NCI-H2171 (cell line): Measurements from ENCODE around the gene PPARA.
"Not testable (repeated sequence)": the region's sequence is repeated elsewhere in the genome, so short reads cannot be mapped to it uniquely, and the experiment has no call there.

Experiments used
- DNase-seq: peaks from one replicate; lab custom pipeline; 2025; lab: John Stamatoyannopoulos, UW

The PPARA gene

DNA sequence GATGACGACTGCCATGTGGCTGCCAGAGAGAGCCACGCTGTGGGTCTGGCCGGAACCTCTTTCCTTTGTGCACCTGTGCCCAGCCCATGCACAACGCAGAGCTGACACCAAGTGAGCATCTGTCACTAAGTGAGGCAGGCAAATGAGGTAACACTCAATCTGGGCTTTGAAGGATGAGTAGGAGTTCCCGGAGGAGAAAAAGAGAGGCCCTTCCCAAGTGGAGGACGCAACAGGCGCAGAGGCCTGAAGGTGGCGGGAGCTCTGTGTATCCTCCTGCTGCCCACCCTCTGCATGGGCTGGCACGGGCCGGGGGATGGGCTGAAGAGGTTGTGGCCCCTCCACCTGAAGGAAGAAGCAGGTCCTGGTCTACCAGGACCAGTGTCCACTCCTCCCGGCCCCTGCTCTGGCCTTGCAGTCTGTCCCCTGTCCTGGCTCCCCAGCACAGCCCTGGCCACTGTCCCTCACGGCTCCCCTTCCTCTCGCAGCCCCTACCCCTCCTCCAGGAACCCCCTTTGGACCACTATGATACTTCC, 23.4 kb upstream of the PPARA start:
- DNase-seq, result no peak

DNA sequence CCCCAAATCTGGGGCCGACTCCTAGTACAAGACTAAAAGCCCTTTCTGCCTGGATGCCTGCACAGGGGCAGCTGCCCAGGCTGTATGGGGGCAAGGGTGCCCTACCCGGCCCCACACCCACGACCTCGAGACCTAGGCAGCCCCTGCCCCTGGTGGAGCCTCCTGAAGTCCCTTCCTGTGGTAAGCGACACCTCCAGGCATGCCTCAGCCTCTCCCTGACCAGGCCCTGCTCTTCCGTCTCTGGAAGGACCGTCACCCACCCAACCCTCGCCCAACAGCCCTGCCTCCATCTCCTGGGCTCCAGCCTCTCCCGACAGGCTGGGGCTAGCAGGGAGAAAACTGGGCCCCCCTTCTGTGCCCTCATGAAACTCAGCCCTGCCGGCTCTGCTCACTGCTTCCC, 22.8 kb upstream of the PPARA start:
- no peak for DNase-seq

DNA sequence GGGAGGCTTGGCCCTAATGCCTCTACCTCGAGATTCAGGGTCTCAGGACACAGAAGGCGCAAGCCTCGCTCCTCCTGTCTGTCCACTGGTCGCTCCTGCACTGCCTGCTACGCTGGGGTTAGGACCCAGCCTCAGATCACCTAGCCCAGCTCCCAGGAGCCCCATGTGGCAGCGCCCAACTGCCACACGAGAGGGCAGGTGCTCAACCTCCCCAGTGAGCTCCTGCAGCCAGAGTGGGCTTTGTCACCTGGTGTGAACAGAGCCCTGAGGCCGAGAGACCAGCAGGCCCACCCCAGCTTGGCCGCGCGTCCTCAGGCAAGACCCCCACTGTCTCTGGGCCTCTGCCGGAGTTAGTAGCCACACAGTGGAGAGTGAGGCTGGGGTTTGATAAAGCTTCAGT, 21.7 kb upstream of the PPARA start:
- no peak for DNase-seq

DNA sequence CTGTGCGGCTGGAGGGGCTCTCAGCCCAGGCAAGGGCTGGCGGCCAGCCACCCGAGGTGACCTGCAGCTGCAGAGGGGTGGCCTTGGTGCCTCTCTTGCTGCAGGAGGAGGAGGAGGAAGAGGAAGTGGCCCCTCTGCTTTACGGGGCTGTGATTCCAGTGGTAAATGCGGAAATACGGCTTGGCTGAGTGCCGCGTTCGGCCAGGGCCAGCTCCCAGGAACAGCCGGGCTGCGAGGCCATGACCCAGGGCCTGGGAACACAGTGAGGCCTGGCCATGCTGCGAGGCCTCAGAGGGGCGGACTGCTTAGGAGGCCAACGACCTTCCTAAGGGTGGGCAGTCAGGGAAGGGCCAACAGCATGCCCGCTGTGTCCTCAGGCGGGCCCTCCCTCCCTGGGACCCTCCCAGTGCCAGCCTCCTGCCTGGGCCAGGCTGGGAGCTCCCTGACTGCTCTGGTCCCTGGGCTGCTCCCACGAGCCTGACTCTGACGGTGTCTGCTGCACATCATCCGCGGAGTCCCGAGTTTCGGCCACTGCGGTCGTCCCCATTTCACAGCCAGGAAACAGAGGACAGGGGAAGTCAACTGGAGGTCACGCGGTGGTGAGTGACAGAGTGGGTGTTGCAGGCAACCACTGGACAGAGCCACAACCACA, 20.8 kb upstream of the PPARA start:
- no peak for DNase-seq

DNA sequence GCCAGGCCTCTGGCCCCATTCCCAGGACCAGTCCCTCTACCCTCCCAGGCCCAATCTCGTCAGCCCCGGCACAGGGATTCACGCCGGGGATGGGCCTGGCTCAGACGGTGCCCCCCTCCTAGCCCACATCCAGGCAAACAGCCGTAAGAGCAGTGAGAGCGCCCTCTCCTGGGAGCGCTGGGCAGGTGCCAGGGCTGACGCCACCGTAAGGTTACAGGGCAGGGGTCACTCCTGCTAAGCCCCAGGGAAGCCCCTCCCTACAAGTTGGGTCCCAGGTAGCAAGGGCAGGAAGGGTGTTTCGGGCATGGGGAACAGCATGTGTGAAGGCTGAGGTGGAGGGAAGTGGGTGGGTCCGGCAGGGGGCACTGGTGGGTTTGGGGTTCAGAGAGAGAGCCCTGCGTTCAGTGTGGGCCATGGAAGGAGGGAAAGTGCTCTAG, 19.2 kb upstream of the PPARA start:
- no peak for DNase-seq

DNA sequence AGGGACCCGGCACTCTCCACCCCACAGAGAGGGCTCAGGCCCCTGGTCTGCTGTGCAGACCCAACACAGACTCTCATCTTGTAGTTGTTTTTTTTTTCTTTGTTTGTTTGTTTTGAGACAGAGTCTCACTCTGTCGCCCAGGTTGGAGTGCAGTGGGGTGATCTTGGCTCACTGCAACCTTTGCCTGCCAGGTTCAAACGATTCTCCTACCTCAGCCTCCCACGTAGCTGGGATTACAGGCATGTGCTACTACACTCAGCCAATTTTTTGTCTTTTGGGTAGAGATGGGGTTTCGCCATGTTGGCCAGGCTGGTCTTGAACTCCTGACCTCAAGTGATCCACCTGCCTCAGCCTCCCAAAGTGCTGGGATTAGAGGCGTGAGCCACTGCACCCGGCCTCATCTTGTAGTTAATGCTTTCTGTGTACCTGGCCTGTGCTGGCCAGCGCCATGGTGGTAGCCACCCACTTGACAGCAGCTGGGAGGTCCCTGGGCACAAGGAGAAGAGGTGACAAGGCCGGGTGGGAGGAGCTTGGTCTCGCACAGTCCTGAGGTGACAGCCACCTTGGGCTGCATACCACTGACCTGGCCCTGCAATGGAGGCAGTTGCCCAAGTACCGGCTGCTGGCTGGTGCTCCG, 18.0 kb upstream of the PPARA start:
- not testable (repeated sequence) for DNase-seq

DNA sequence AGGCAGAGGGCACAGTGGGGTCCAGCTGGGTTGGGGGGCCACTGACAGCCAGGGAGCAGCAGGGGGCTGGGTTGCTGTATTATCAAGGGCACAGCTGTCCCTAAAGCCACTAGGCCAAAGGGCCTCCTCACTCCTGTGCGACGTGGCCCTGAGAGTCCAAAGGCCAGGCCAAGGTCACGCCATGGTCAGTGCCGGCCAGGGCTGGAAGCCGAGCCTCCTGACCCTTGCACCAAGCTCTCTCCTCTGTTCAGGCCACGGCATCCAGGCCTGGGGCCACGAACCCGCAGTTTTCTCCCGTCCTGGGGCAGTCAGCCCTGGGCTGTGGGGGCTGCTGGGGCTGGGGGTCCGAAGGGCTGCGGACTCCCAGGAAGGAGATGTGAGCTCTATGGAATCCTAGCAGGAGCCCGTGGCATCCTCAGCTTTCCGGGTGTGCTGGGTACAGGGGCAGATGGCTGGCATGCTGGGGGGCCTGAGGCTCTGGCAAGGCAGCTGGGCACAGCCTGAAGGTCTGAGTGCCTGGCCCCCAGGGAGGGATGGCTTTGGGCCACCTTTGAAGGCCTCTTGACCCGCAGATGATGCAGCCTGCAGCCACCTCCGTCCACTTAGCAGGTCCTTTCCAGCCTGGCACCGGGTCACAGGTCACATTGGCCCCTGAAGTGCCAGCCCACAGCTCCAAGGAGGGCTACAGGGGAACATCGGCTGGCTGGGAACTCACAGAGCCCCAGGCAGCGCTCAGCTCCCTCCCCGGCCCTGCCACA, 17.3 kb upstream of the PPARA start:
- DNase-seq, result no peak

DNA sequence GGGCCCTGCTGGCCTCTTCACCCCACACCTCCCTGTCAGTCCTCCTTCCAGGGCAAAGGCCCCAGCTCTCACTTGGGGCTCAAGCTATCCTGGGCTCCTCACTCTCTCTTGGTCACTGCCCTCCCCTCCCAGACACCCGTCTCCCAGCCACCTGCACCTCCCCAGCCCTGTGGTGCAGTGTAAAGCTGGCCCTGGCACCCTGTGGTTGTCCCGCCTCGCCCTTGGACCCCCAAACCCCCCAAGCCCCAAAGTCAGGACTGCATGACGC, 16.8 kb upstream of the PPARA start:
- DNase-seq, result no peak

DNA sequence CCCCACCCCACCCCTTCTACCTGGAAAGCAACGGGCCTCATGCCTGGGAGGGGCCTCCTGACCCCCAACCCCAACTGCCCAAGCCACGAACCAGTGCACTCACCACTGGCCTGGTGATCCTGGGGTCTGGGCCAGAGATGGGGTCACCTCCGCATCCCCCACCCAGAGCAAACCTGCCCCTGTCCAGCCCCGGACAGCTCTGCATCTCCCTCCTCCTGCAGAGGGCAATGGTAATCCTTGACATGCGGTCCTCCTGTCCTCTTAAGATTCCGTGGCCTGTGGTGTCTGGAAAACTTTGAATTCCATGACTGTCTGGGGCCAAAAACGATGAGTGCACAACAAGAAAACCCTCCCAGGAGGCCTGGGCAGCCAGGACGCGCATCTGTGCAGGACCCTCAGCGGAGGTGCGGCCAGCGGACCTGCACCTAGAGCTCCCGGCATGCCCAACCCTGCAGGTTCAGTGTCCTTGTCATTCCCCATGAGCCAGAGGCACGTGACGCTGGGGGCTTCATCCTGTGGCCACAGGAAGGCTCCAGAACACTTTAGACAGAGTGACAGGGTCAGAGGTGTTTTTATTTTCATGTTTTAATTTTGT, 16.1 kb upstream of the PPARA start:
- no peak for DNase-seq

DNA sequence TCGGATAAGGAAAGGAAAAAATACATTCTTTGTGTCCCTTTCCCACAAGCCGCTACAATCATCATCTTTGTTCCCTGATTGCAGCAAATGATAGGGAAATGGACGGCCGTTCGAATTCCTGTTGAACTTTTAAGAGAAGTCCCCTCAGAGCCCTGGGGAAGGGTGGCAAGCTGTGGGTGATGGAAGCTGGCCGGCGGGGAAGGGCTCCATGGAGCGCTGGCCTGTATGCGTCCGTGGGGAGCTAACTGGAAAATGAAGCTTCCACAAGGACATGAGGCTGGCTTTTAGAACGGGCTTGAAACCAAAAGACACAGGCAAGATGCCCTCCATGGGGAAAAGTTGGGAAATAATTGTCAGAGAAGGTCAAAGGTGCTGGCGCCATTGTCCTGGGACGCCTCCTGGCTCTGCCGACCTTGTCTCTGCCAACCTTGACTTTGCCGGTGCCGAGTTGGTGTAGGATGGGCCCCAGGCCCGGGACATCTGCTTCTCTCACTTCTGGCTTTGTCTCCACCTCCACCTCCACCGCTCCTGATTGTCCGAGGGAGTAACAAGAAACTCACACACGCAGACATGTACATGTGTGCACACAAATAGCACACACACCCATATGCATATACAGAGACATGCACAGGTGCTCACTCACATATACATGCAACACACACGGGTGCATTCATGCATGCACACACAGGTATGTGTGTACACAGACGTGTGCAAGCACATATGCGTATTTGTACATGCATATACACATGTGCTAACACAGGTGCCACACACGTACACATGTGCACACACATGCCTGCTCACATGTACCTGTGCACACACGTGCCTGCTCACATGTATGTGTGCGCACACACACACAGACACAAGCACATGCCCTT, 14.5 kb upstream of the PPARA start:
- DNase-seq, result no peak

DNA sequence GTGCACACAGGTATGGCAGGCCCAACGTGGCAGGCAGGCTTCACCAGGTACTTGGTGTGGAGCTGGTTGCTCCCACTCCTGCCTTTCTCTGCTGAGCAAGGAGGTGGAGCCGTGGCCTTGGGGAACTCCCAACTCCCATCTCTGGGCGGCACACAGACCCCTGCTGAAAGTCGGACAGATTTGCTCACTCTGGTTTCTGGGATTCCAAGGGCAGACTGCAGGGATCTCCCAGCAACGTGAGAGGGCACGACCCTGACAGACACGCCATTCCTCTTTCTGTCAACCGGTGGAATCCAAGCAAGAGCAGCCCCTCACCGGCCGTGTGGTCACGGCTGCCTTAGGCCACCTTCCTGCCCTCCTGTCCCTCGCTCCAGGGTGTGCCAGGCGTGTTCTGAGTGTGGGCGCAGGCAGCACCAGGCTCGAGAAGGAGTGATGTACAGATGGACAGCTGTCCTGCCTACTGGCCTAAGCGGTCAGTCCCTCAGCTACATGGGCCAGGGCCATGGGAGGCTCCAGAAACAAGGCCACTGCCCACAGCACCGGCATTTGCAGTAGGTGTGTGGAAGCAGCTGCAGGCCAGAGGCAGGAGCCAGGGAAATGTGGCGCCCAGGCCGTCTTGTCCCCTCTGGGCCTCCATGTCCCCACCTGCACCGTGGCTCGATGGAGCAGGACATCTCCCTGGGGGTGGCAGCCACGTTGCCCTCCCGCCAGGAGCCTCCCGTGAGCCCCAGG, 13.7 kb upstream of the PPARA start:
- no peak for DNase-seq

DNA sequence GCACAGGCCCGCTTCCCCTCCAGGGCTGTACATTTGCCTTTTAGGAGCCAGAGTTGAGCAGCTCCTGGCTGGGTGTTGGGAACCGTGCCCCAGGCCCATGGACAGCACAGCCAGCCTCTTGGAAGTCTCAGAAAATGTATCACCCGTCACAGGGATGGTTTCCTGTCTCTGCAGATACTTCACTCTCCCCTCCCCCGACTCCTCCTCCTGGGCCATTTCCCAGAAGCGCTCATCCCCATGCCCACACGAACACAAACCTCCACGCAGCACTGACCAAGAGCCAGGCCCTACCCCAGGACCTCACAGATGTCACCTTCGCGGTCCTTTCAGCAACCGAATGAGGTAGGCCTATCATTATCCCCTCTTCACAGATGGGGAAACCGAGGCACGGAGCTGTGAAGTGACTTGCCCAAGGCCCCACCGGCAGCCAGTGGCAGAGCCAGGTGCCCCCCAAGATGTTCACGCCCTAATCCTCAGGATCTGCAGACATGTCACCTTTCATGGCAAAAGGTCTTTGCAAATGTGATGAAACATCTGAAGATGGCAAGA, 13.0 kb upstream of the PPARA start:
- DNase-seq, result no peak

DNA sequence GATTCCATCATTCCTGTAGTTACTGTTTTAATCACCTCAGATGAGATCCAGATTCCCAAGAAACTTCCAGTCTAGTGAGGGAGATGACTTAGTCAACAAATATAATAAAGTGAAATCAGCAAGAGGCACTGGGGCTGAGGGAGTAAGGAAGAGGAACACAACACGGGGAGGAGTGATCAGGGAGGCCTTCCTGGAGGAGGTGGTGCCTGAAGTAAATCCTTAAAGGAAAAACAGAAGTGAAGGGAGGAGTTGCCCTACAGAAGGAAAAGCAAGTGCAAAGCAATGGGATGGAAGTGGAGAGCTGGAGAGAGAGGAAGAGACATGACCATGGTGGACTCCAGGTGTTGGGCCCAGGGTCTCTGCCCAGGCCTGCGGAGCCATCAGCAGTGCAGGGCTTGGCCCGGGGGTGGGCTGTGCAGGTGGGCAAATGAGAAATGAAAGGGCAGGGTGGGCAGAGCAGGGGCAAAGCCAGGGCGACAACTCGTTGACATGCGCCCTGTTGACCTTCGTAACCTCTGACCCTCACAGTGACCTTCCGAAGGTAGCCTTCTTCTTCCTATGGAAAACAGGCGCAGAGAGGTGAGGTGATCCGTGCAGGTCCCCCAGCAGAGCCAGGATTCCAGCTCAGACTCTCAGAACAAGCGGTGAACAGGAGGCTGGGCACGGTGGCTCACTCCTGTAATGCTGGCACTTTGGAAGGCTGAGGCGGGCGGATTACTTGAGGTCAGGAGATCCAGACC, 12.1 kb upstream of the PPARA start:
- no peak for DNase-seq

DNA sequence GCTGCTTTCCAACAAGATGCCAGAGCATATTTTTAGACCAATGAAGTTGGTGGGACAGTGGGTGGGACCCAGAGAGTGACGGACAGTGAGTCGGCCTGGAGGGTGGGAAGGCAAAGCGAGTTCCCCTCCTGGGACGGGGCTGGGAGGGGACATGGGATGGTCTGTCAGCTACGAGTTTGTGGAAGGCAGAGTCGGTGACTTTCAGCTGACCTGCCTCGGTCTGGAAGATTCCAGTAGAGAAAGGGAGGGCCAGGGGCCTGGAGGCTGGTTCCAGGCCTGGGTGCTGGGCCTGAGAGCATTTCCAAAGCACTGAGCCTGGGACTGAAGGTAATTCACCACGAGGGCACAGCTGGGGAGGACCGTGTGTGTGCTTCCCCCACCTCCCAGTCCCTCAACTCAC, 10.9 kb upstream of the PPARA start:
- not testable (repeated sequence) for DNase-seq

DNA sequence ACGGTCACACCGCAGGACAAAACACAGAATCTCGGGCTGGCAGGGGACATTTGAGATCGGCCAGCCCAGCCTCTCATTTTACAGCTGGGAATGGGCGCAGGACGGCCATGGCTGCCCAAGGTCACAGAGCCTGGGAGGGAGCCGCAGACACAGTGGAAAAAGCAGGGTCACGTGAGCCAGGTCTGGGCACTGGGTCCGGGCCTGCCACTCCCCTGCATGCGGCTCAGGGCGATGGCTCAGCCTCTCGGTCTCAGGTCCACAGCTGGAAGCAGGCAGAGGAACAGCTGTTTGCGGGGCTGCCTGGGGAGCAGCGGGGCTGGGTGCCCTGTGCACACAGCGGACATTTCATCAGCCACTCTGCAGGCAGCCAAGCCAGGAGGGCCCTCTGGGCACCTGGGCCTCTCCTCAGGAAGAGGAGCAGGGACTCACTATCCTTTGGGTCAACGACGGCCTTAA, 10.4 kb upstream of the PPARA start:
- no peak for DNase-seq

DNA sequence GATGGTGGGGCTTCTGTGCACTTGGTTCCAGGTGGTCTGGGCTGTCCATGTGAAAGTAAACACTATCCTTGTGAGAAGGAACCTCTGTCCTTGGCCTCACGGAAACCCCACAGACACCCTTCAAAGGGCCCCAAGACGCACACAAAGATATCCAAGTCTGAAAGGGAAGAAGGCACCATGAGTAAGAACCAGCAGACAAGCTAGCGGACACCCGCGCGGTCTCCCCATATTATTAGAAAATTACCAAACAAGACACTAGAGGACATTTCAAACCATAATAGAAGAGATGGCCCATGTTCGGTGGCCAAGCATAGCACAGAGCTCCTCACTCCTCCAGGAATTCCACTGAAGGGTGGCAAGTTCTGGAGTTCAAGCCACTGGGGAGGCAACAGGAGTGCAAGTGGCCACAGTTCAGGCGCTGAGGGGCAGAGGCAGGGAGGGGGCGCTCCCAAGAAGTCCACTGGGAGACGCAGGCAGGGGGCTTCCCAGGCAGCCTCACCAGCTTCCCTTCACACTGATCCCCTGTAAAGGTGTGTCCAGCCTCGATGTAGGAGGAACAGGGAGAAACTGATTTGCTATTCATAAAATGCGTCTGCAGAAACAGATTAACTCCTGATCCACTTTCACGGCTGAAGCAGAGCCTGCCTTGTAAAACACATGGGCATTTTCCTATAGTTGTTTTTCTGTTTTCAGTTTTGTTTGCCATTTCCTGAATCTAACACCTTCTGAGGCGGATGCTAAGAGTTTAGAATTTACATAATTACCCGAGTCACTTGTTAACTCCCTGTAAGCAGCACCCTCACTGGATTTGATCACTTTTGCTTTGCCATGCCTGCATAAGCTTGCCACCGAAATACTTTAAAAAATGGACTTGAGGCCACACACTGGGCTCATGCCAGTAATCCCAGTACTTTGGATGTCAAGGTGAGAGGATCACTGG, 9.1 kb upstream of the PPARA start:
- no peak for DNase-seq

DNA sequence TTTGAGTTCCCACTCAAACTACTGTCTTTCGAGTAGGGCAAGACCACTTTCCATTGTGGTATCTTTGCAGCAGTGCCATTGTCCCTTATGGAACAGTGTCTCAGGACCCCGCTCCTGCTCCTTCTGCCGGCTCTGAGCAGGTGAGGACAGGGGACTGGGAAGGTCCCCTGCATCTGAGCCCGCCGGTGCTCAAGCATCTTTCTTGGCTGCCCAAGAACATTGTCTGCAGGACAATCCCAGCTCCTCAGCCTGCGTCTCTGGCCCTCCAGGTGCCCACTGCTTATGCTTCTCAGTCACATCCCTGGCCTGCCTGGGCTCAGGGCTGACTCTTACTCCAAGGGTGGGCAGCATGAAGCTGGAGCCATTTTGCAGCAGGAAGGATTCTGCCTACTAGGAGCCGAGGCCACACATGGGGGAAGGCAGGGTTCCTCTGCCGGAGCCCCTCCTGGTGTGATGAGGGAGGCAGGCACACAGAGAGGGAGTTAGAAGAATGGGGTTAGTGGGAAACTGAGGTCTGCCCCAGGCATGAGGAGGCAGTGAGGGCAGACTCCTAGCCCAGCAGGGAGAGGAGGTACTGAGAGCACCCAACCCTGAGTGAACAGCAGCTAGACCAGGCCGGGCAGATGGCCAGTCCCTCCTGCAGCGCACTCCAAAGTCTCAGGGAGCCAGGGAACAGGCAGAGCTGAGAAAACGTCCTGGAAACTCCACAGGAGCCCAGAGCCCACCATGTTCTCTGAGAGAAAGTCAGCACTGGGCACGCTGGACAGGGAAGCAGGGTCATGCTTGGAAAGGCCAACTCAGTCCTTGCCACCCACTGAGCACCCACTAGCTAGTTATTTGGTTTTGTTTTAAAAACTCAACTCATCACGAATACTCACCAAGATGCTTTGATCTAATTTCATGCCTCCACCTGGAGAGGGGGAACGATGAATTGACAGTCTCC, 7.5 kb upstream of the PPARA start:
- DNase-seq, result no peak
